Esophagus muscularis mucosa (tissue), 3 donors: Measurements from ENCODE around the gene CCN6.

ENCODE experiments used
- POLR2A ChIP-seq: fragments of 450-650 bp; IDR thresholded peaks from one replicate; pipeline ENCODE4 v1.6.1; 2017; ENCODE audit warnings: antibody characterized with exemption, moderate library complexity, mild to moderate bottlenecking, low read depth
- TF ChIP-seq, protein P1 (sequence below), 3 experiments: fragments of 200-600 bp in 2 of 3; fragments of 450-650 bp in 1 of 3; sonication (generic) in 2 of 3; IDR thresholded peaks; one replicate each; pipeline ENCODE4 v1.5.1; 2017 to 2019; ENCODE audit warnings: antibody characterized with exemption in 3 of 3, mild to moderate bottlenecking in 2 of 3, moderate library complexity in 1 of 3

DNA sequence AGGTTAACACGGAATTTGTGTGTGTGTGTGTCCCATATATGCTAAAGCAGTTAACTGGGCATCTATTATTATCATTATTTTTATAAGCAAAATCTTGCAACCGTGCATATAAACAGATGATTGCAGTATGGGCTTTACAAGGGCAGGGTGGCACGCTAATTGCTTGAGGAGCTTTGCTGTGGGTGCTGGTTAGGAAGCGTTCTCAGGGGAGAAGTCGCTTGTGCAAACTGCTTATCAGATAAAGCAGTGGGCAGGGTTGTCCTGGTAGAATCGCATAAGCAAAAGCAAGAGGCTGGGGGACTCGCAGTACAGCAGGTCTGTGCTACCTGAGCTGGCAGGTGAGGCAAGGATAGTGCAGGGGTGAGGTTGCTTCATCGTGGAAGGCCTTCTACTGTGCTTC is 9.7 kb upstream of the CCN6 start:
- TF ChIP-seq, protein P1, sequence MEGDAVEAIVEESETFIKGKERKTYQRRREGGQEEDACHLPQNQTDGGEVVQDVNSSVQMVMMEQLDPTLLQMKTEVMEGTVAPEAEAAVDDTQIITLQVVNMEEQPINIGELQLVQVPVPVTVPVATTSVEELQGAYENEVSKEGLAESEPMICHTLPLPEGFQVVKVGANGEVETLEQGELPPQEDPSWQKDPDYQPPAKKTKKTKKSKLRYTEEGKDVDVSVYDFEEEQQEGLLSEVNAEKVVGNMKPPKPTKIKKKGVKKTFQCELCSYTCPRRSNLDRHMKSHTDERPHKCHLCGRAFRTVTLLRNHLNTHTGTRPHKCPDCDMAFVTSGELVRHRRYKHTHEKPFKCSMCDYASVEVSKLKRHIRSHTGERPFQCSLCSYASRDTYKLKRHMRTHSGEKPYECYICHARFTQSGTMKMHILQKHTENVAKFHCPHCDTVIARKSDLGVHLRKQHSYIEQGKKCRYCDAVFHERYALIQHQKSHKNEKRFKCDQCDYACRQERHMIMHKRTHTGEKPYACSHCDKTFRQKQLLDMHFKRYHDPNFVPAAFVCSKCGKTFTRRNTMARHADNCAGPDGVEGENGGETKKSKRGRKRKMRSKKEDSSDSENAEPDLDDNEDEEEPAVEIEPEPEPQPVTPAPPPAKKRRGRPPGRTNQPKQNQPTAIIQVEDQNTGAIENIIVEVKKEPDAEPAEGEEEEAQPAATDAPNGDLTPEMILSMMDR (IDR thresholded peaks at IDR 0.05): no peak
- TF ChIP-seq POLR2A: no peak
